RWPE1 (cell line): ENCODE results near the gene LSR.
"Not testable (repeated sequence)": the region's sequence is repeated elsewhere in the genome, so short reads cannot be mapped to it uniquely, and the experiment has no call there.

Experiments
- CTCF ChIA-PET: fragments of 350-600 bp; sonication (Branson Sonifier 250); formaldehyde crosslinking; extraction: SDS; loops from one replicate; lab custom pipeline; 2021; lab: Yijun Ruan, JAX
- POLR2A ChIA-PET: fragments of 400-600 bp; formaldehyde crosslinking; extraction: SDS; loops from one replicate; lab custom pipeline; 2020; ENCODE audit warnings: antibody characterized with exemption; ENCODE audit not compliant: low non-redundant PET; lab: Yijun Ruan, JAX
- DNase-seq: peaks from one replicate; pipeline ENCODE4 v3.0.0; 2012; ENCODE audit warnings: low spot score
- H3K27ac ChIP-seq: fragments of 450-650 bp; 2 replicates; pipeline ENCODE4 v1.5.1; 2017
- CTCF ChIP-seq: fragments of 450-650 bp; conservative IDR thresholded peaks from 2 replicates; pipeline ENCODE4 v1.5.1; 2017; ENCODE audit warnings: low read depth, mild to moderate bottlenecking

LSR gene

GRCh38 chr19:35284153-35285094 is 35.6 kb downstream of the LSR start:
- POLR2A ChIA-PET, result no interaction called here

GRCh38 chr19:35285095-35285449 is 36.3 kb downstream of the LSR start:
- no peak overlapping the region for H3K27ac ChIP-seq
- DNase-seq, result no peak
- ChIA-PET CTCF (interaction anchor here (0.6 kb wide), 1 partner anchor 218 kb away, joined by 4 read pairs; no protein-coding TSS in a partner anchor), POLR2A (no interaction called here)
- no peak for TF ChIP-seq CTCF

More at GRCh38 chr19:35284153-35285094, 35.6 kb downstream of the LSR start:
- CTCF ChIA-PET, result interaction anchor here (0.6 kb wide), 1 partner anchor 217 kb away, joined by 4 read pairs; no protein-coding TSS in a partner anchor
- DNase-seq, result no peak
- no peak overlapping the region for H3K27ac ChIP-seq
- TF ChIP-seq CTCF, result no peak

GRCh38 chr19:35285465-35285864 is 36.7 kb downstream of the LSR start:
- POLR2A ChIA-PET, result not testable (repeated sequence)

GRCh38 chr19:35286101-35286500 is 37.3 kb downstream of the LSR start:
- POLR2A ChIA-PET, DNase-seq, CTCF ChIA-PET, H3K27ac ChIP-seq: not testable (repeated sequence)

More at GRCh38 chr19:35285465-35285864, 36.7 kb downstream of the LSR start:
- CTCF ChIA-PET, H3K27ac ChIP-seq, DNase-seq: not testable (repeated sequence)

- ChIA-PET CTCF (no interaction called here), POLR2A (no interaction called here)
- no peak for TF ChIP-seq CTCF
- DNase-seq, result no peak
- no peak overlapping the region for H3K27ac ChIP-seq
Observed at GRCh38 chr19:35287713-35288112, 38.9 kb downstream of the LSR start.

GRCh38 chr19:35288331-35288730 is 39.5 kb downstream of the LSR start:
- no peak for TF ChIP-seq CTCF
- POLR2A ChIA-PET, result no interaction called here

GRCh38 chr19:35288906-35289305 is 40.1 kb downstream of the LSR start:
- ChIA-PET POLR2A (no interaction called here), CTCF (interaction anchor here (0.7 kb wide), 1 partner anchor 179 kb away, joined by 3 read pairs; no protein-coding TSS in a partner anchor)
- TF ChIP-seq CTCF, result no peak
- no peak for DNase-seq
- H3K27ac ChIP-seq, result no peak overlapping the region

More at GRCh38 chr19:35288331-35288730, 39.5 kb downstream of the LSR start:
- CTCF ChIA-PET, result interaction anchor here (0.7 kb wide), 1 partner anchor 179 kb away, joined by 3 read pairs; no protein-coding TSS in a partner anchor
- no peak overlapping the region for H3K27ac ChIP-seq
- DNase-seq, result no peak
